Prostate gland (tissue), 2 donors: ENCODE data around the gene PAIP2B. TPM values are rescaled to one million over a fixed set of nuclear protein-coding genes. Genes with fewer than 3 reads are reported as not detected.
"Not testable (repeated sequence)": the region's sequence is repeated elsewhere in the genome, so short reads cannot be mapped to it uniquely, and the experiment has no call there.

Experiments
- DNase-seq: peaks from one replicate; pipeline ENCODE4 v3.0.0-alpha.2; 2019; ENCODE audit warnings: low spot score
- H3K27ac ChIP-seq, 2 donors: fragments of 200-600 bp; sonication (generic); 2 replicates each; pipeline ENCODE4 v1.5.1; 2017 to 2019
- H3K27me3 ChIP-seq: fragments of 200-600 bp; sonication (generic); replicated peaks from 2 replicates; pipeline ENCODE4 v1.5.1; 2019; ENCODE audit not compliant: insufficient read depth
- H3K36me3 ChIP-seq, 2 donors: fragments of 200-600 bp; sonication (generic); 1 replicate in 1 of 2; 2 replicates in 1 of 2; pipeline versions ENCODE4 v1.5.1 to v1.8.1; 2017 to 2019
- H3K4me1 ChIP-seq: fragments of 200-600 bp; sonication (generic); replicated peaks from 2 replicates; pipeline ENCODE4 v1.5.1; 2019
- H3K4me3 ChIP-seq, 2 donors: fragments of 200-600 bp; sonication (generic); 2 replicates each; pipeline ENCODE4 v1.5.1; 2017 to 2019
- H3K9me3 ChIP-seq: fragments of 200-600 bp; sonication (generic); 2 replicates; pipeline ENCODE4 v1.5.1; 2017
- CTCF ChIP-seq, 4 experiments: fragments of 200-600 bp in 2 of 4; fragments of 450-650 bp in 2 of 4; sonication (generic) in 2 of 4; IDR thresholded peaks; 1 replicate in 3 of 4; 2 replicates in 1 of 4; pipeline ENCODE4 v1.5.1; 2016 to 2019; ENCODE audit warnings: antibody characterized with exemption in 4 of 4, mild to moderate bottlenecking in 2 of 4, moderate library complexity in 2 of 4
- POLR2A ChIP-seq: fragments of 450-650 bp; IDR thresholded peaks from one replicate; pipeline ENCODE4 v1.6.1; 2016; ENCODE audit warnings: antibody characterized with exemption, mild to moderate bottlenecking
- POLR2AphosphoS5 ChIP-seq: sonication (generic); formaldehyde crosslinking; IDR thresholded peaks from one replicate; pipeline ENCODE4 v1.6.1; 2017; ENCODE audit warnings: antibody characterized with exemption
- WGBS: methylation state at CpG from one replicate; pipeline ENCODE4 v1.1.5; 2018; 5-methylcytosine and 5-hydroxymethylcytosine counted together
- intact Hi-C: fragments of 100-400 bp; cut with DNase I; formaldehyde crosslinking; loops from one replicate; pipeline ENCODE4 v1.14.2; 2022
- total RNA-seq, 2 donors: library from RNA; depleted of rRNA; stranded (reverse); fragments of >200 nt; gene quantifications; one replicate each; pipeline ENCODE4 v1.1.0, GENCODE V29; 2016

The PAIP2B gene
- total RNA-seq, 2 donors from 2014 or later: 5.9 to 12.8 TPM

DNA sequence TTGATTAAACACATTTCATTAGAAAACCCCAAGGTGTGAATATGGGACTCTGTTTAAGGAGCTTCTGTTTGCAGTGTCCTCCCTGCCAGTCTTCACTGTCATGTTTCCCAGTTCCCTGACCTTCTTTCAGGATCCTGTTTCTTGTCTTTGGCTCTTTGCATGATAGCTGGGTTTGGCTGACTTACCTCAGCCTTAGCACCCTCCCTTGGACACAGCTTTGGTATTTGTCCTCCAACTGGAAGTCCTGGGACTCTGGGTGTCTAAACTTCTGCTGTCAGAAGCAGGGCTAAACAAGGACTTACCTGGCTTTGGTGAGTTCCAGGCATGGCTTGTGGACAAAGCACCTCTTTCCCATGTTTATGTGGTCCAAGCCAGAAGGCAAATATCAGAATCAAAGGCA lies 11.2 kb upstream of the PAIP2B start:
- no peaks in the 10 kb centered on the region for H3K9me3 ChIP-seq
- intact Hi-C loops: no loop called here
- H3K27ac ChIP-seq: no peak overlapping the region
- H3K4me3 ChIP-seq: no peak overlapping the region
- no peak for TF ChIP-seq CTCF (IDR thresholded peaks at IDR 0.05)
- no peak for TF ChIP-seq POLR2AphosphoS5
- H3K4me1 ChIP-seq: no peaks in the 10 kb centered on the region
- H3K36me3 ChIP-seq: no peaks in the 10 kb centered on the region
- no peak for DNase-seq
- H3K27me3 ChIP-seq: no peaks in the 10 kb centered on the region

DNA sequence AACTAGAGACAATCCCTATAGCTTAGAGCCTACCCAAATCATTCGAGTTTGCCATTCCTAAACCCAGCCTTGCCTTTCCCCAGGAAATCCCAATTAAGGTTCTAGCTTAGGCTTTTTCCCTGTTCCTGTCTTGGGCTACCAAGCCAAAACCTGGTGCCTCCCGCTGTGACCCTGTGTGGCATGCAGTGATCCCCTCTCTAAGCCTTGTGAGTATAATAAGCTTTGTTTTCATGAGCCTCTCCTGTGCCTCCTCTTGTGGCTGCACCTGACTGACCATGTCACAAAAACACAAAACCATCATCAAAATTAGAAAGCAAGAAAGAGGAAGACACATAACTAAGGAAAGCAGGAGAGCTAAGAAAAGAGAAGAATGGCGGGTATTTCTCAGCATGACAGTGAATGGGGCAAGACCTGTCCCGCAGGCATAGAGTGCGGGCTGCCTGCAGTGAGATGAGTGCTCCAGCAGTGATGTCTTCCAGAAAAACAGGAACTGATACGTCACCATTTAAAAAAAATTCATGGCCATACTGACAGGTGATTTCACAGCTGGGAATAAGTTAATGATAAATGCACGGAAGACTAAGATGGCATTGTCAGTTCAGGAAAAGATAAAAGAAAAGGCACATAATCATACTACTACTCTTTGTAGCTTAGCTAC lies 9.2 kb upstream of the PAIP2B start:
- Histone ChIP-seq H3K4me3 (no peak overlapping the region), H3K27me3 (no peaks in the 10 kb centered on the region), H3K9me3 (no peaks in the 10 kb centered on the region), H3K36me3 (no peaks in the 10 kb centered on the region), H3K27ac (no peak overlapping the region), H3K4me1 (no peaks in the 10 kb centered on the region)
- no peak for DNase-seq
- intact Hi-C loops: no loop called here
- 53% methylated on average over 7 of the region's 7 CpGs for WGBS
- TF ChIP-seq POLR2A (no peak), POLR2AphosphoS5 (no peak), CTCF (IDR thresholded peaks at IDR 0.05) (no peak)

DNA sequence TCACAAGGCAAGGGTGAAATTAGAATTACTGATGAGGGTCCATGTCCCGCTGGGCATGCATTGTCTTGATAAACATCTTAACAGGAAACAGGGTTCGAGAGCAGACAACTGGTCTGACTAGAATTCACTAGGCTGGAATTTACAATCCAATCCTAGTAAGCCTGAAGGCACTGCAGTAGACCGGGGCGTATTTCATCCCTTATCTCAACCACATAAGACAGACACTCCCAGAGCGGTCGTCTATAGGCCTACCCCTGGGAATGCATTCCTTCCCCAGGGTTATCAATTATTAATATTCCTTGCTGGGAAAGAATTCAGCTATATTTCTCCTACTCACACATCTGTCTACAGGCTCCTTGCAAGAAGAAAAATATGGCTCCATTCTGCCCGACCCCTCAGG lies 6.2 kb upstream of the PAIP2B start:
- H3K9me3 ChIP-seq, H3K27me3 ChIP-seq, H3K27ac ChIP-seq, DNase-seq, H3K4me1 ChIP-seq, intact Hi-C loops, H3K36me3 ChIP-seq, H3K4me3 ChIP-seq: not testable (repeated sequence)
- WGBS: 78% methylated on average over 7 of the region's 7 CpGs

- Histone ChIP-seq H3K27me3 (no peaks in the 10 kb centered on the region), H3K9me3 (no peaks in the 10 kb centered on the region), H3K36me3 (no peaks in the 10 kb centered on the region), H3K27ac (peak overlapping the region; percentile 75 to 85), H3K4me1 (no peaks in the 10 kb centered on the region), H3K4me3 (peak overlapping the region; percentile 72 to 83)
- peak; percentile 11 for DNase-seq
- TF ChIP-seq POLR2A (no peak), CTCF (IDR thresholded peaks at IDR 0.05) (no peak), POLR2AphosphoS5 (no peak)
- WGBS: 1% methylated on average over 52 of the region's 52 CpGs
- intact Hi-C loops: loop anchor here (10.0 kb wide), 1 partner anchor 108 kb away; the partner anchor contains the start of gene ZNF638
Measured at GRCh38 chr2:71226096-71226964, 573 bp downstream of the PAIP2B start.

GRCh38 chr2:71224935-71225334 lies 2.0 kb downstream of the PAIP2B start:
- Histone ChIP-seq H3K27ac (no peak overlapping the region), H3K4me3 (no peak overlapping the region), H3K36me3 (no peaks in the 10 kb centered on the region), H3K4me1 (no peaks in the 10 kb centered on the region), H3K9me3 (no peaks in the 10 kb centered on the region), H3K27me3 (no peaks in the 10 kb centered on the region)
- TF ChIP-seq CTCF (IDR thresholded peaks at IDR 0.05) (no peak), POLR2AphosphoS5 (no peak), POLR2A (no peak)
- intact Hi-C loops: loop anchor here (10.0 kb wide), 1 partner anchor 110 kb away; the partner anchor contains the start of gene ZNF638
- no peak for DNase-seq
